HepG2 (cell line): ENCODE results near the gene VSIG2. TPM values are rescaled to one million over a fixed set of nuclear protein-coding genes. Genes with fewer than 3 reads are reported as not detected.

Source experiments
- AGO1 ChIP-seq: fragments of 200-400 bp; formaldehyde crosslinking; IDR thresholded peaks from 2 replicates; pipeline ENCODE4 v1.6.1; 2017; ENCODE audit warnings: mild to moderate bottlenecking, low read depth, low read length, moderate library complexity; ENCODE audit not compliant: poor library complexity, severe bottlenecking
- ATF1 ChIP-seq: IDR thresholded peaks from 2 replicates; pipeline ENCODE4 v1.6.1; 2016; ENCODE audit warnings: mild to moderate bottlenecking, control low read depth
- FOXA1 ChIP-seq, 2 experiments: fragments of 450-650 bp in 1 of 2; sonication (generic) in 1 of 2; formaldehyde crosslinking in 1 of 2; IDR thresholded peaks; 2 replicates each; pipeline versions ENCODE4 v1.4.0 to v1.6.1; 2016 to 2020; ENCODE audit warnings: missing genetic modification reagents in 1 of 2
- IKZF4 ChIP-seq: sonication (generic); formaldehyde crosslinking; IDR thresholded peaks from 2 replicates; pipeline ENCODE4 v1.5.1; 2020; ENCODE audit warnings: borderline replicate concordance, mild to moderate bottlenecking, low read depth, missing genetic modification reagents; ENCODE audit errors: not compliant biosample characterization
- KDM1A ChIP-seq: IDR thresholded peaks from 2 replicates; pipeline ENCODE4 v1.6.1; 2016; ENCODE audit warnings: missing compliant biosample characterization
- NFE2L2 ChIP-seq: fragments of 150-350 bp; IDR thresholded peaks from 2 replicates; pipeline ENCODE4 v1.6.1; 2014; ENCODE audit warnings: low read length
- PHF5A ChIP-seq: IDR thresholded peaks from one replicate; pipeline ENCODE4 v1.6.1; 2018; ENCODE audit warnings: low read depth, missing genetic modification reagents; ENCODE audit not compliant: unreplicated experiment
- RCOR2 ChIP-seq: IDR thresholded peaks from 2 replicates; pipeline ENCODE4 v1.6.1; 2016; ENCODE audit warnings: missing biosample characterization, missing genetic modification reagents
- REST ChIP-seq, 2 experiments: IDR thresholded peaks; 2 replicates each; pipeline ENCODE4 v1.6.1; 2011 to 2012; ENCODE audit warnings: low read length in 2 of 2, borderline replicate concordance in 1 of 2, low read depth in 1 of 2, mild to moderate bottlenecking in 1 of 2, moderate library complexity in 1 of 2
- SCMH1 ChIP-seq: sonication (generic); formaldehyde crosslinking; IDR thresholded peaks from 2 replicates; pipeline ENCODE4 v1.9.0; 2021; ENCODE audit warnings: missing genetic modification reagents, mild to moderate bottlenecking, borderline replicate concordance
- TBP ChIP-seq: sonication (generic); formaldehyde crosslinking; IDR thresholded peaks from 2 replicates; pipeline ENCODE4 v1.5.0; 2020; ENCODE audit warnings: missing genetic modification reagents
- ZNF3 ChIP-seq: IDR thresholded peaks from 2 replicates; pipeline ENCODE4 v1.7.0; 2017; ENCODE audit warnings: inconsistent platforms
- ZNF33B ChIP-seq: sonication (generic); formaldehyde crosslinking; IDR thresholded peaks from 2 replicates; pipeline ENCODE4 v1.5.1; 2020; ENCODE audit warnings: mild to moderate bottlenecking, missing genetic modification reagents
- ZNF382 ChIP-seq: sonication (generic); formaldehyde crosslinking; IDR thresholded peaks from 2 replicates; pipeline ENCODE4 v1.5.0; 2020; ENCODE audit warnings: missing genetic modification reagents, mild to moderate bottlenecking, borderline replicate concordance
- ZNF468 ChIP-seq: sonication (generic); formaldehyde crosslinking; IDR thresholded peaks from 2 replicates; pipeline ENCODE4 v1.8.0; 2022; ENCODE audit warnings: mild to moderate bottlenecking, moderate library complexity, missing genetic modification reagents
- ZNF484 ChIP-seq: sonication (generic); formaldehyde crosslinking; IDR thresholded peaks from 2 replicates; pipeline ENCODE4 v1.5.1; 2020; ENCODE audit warnings: mild to moderate bottlenecking, low read depth, missing genetic modification reagents, borderline replicate concordance
- ZNF710 ChIP-seq: sonication (generic); formaldehyde crosslinking; IDR thresholded peaks from 2 replicates; pipeline ENCODE4 v1.5.0; 2020; ENCODE audit warnings: mild to moderate bottlenecking, missing genetic modification reagents, borderline replicate concordance
- ZNF724P ChIP-seq: sonication (generic); formaldehyde crosslinking; IDR thresholded peaks from 2 replicates; pipeline ENCODE4 v1.8.0; 2022; ENCODE audit warnings: missing genetic modification reagents, borderline replicate concordance
- ZSCAN21 ChIP-seq: sonication (generic); formaldehyde crosslinking; IDR thresholded peaks from 2 replicates; pipeline ENCODE4 v1.8.0; 2022; ENCODE audit warnings: mild to moderate bottlenecking, missing genetic modification reagents, moderate library complexity, borderline replicate concordance
- ZSCAN25 ChIP-seq: sonication (generic); formaldehyde crosslinking; IDR thresholded peaks from 2 replicates; pipeline ENCODE4 v1.8.0; 2022; ENCODE audit warnings: mild to moderate bottlenecking, missing genetic modification reagents
- polyA plus RNA-seq, 8 experiments: library from polyadenylated mRNA; depleted of rRNA in 3 of 8; stranded (reverse) in 7 of 8; unstranded in 1 of 8; fragments of >200 nt; fragmentation: Illumina TruSeq in 4 of 8; extraction: Trizol in 4 of 8; gene quantifications; 2 replicates each; pipeline versions ENCODE4 v1.2.1 to v1.2.3, GENCODE V29; 2011 to 2016; ENCODE audit warnings: low read depth in 4 of 8, missing spikeins in 1 of 8, mixed read lengths in 1 of 8; ENCODE audit not compliant: insufficient read depth in 1 of 8
- total RNA-seq, 5 experiments: library from RNA; depleted of rRNA; stranded (reverse); fragments of >200 nt; fragmentation: Illumina TruSeq; extraction: Trizol; gene quantifications; 2 replicates each; pipeline ENCODE4 v1.2.3, GENCODE V29; 2016; ENCODE audit warnings: low read depth in 1 of 5
- TF ChIP-seq, protein P1 (sequence below): fragments of 450-650 bp; IDR thresholded peaks from 2 replicates; pipeline ENCODE4 v1.6.1; 2017; ENCODE audit warnings: mild to moderate bottlenecking

Gene VSIG2
- total and polyA plus RNA-seq, 2 of the 13 experiments (the other 11 are each of a cell fraction or from before 2014, with no cell fraction given), result 0.80 to 2.7 TPM

DNA sequence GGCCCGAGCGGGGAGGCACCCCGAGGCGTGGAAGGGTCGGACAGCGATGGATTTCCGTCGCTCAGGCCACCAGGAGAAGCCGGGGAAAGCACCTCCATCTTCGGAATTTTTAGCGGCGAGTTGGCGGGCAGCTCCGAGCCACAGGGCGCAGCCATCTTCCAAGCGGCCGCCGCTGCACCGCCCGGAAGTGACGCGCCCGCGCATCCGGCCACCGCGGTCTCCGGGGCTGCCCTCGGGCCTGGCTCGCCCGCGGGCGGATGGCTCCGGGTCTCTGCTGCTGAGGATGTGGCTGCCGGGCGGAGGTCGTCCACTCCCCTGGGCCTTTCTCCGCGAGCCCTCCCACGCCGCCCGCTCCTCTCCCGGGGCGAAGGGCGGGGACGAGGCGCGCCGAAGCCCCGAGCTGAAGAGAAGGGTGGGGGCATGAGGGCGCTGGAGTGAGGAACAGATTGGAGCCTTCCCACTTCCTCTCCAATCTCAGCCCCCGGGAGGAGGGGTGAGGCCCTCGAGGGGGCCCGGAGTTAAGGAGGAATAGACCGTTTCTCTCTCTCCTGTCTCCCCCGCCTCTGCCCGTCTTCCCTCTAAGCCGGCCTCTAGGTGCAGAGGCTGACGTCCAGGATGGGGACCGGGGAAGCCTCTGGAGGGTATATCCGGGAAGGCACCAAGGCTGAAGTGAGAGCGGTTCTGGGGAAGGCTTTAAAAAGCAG is 48.3 kb upstream of the VSIG2 start, which contains the start of gene MSANTD2 (continued):
- TF ChIP-seq ZNF3 (CRISPR knock-in tag) (no peak; the same call in 1 of the 2 replicates), PHF5A (CRISPR knock-in tag) (no peak), ZNF382 (no peak), ZSCAN21 (peak; percentile 86; the same call in 1 of the 2 replicates), TBP (no peak), ZNF484 (no peak), ZNF724P (CRISPR knock-in tag) (0 out of 2 replicates have a peak, but pooled peaks have one; percentile 25), ZNF468 (CRISPR knock-in tag) (no peak), REST (IDR thresholded peaks at IDR 0.05; ENCODE audit: borderline replicate concordance in 1 of 2, low read depth in 1 of 2, low read length in 2 of 2) (peak in 1 of 2 experiments; percentile 44; a peak in 1 of 4 replicates), SCMH1 (no peak), ZNF710 (CRISPR knock-in tag) (peak; percentile 42; the same call in 1 of the 2 replicates), ATF1 (CRISPR knock-in tag) (no peak), KDM1A (CRISPR knock-in tag) (no peak; the same call in 1 of the 2 replicates), FOXA1 (IDR thresholded peaks at IDR 0.05) (no peak), FOXA1 (CRISPR knock-in tag; IDR thresholded peaks at IDR 0.05) (no peak), ZNF33B (CRISPR knock-in tag) (peak; percentile 76; the same call in 1 of the 2 replicates), ZSCAN25 (peak; percentile 87), RCOR2 (CRISPR knock-in tag) (no peak), NFE2L2 (no peak), IKZF4 (CRISPR knock-in tag) (no peak), AGO1 (no peak)
- TF ChIP-seq, protein P1, sequence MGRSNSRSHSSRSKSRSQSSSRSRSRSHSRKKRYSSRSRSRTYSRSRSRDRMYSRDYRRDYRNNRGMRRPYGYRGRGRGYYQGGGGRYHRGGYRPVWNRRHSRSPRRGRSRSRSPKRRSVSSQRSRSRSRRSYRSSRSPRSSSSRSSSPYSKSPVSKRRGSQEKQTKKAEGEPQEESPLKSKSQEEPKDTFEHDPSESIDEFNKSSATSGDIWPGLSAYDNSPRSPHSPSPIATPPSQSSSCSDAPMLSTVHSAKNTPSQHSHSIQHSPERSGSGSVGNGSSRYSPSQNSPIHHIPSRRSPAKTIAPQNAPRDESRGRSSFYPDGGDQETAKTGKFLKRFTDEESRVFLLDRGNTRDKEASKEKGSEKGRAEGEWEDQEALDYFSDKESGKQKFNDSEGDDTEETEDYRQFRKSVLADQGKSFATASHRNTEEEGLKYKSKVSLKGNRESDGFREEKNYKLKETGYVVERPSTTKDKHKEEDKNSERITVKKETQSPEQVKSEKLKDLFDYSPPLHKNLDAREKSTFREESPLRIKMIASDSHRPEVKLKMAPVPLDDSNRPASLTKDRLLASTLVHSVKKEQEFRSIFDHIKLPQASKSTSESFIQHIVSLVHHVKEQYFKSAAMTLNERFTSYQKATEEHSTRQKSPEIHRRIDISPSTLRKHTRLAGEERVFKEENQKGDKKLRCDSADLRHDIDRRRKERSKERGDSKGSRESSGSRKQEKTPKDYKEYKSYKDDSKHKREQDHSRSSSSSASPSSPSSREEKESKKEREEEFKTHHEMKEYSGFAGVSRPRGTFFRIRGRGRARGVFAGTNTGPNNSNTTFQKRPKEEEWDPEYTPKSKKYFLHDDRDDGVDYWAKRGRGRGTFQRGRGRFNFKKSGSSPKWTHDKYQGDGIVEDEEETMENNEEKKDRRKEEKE, result no peak
